RPMI7951 (cell line): Measurements from ENCODE around the gene BAG2. TPM values are rescaled to one million over a fixed set of nuclear protein-coding genes. Genes with fewer than 3 reads are reported as not detected.

ENCODE experiments used
- DNase-seq: peaks from one replicate; pipeline ENCODE4 v3.0.0-alpha.2; 2012; ENCODE audit warnings: low read depth
- total RNA-seq: library from RNA; depleted of rRNA; stranded (reverse); fragments of >200 nt; shearing (Covaris generic); gene quantifications from 2 replicates; pipeline ENCODE4 v1.2.3, GENCODE V29; 2014; rRNA removed

Gene BAG2
- 14.8 and 18.3 TPM in 2 replicates for total RNA-seq

- DNase-seq, result peak; percentile 88
These were observed at the start of gene BAG2 for GRCh38 chr6:57172136-57173055. Gene BAG2 (plus strand): TSS chr6:57172326. CDS start chr6:57172698, 372 bp downstream.

GRCh38 chr6:57123111-57123510, 49.0 kb upstream of the BAG2 start:
- DNase-seq, result no peak

- no peak for DNase-seq
These were observed 44.4 kb upstream of the BAG2 start for GRCh38 chr6:57127763-57128162.

GRCh38 chr6:57130661-57131177, 41.4 kb upstream of the BAG2 start:
- DNase-seq, result no peak

- no peak for DNase-seq
These were observed 37.2 kb upstream of the BAG2 start for GRCh38 chr6:57134954-57135353.

GRCh38 chr6:57135885-57136284, 36.2 kb upstream of the BAG2 start:
- DNase-seq, result no peak

GRCh38 chr6:57137350-57137749, 34.8 kb upstream of the BAG2 start:
- no peak for DNase-seq

GRCh38 chr6:57138026-57138425, 34.1 kb upstream of the BAG2 start:
- no peak for DNase-seq

GRCh38 chr6:57141451-57142177, 30.5 kb upstream of the BAG2 start:
- no peak for DNase-seq

- DNase-seq, result no peak
These were observed 30.0 kb upstream of the BAG2 start for GRCh38 chr6:57142178-57142525.

GRCh38 chr6:57143690-57144089, 28.4 kb upstream of the BAG2 start:
- no peak for DNase-seq

- no peak for DNase-seq
These were observed 24.7 kb upstream of the BAG2 start for GRCh38 chr6:57147401-57147800.

GRCh38 chr6:57147955-57148858, 23.9 kb upstream of the BAG2 start:
- DNase-seq, result no peak

- DNase-seq, result peak; percentile 32
These were observed 13.5 kb upstream of the BAG2 start for GRCh38 chr6:57158658-57159057.

GRCh38 chr6:57159127-57159526, 13.0 kb upstream of the BAG2 start:
- no peak for DNase-seq

- DNase-seq, result no peak
These were observed 10.1 kb upstream of the BAG2 start for GRCh38 chr6:57162028-57162427.

- DNase-seq, result no peak
These were observed 9.6 kb upstream of the BAG2 start for GRCh38 chr6:57162516-57162915.

- peak; percentile 17 for DNase-seq
These were observed 8.2 kb upstream of the BAG2 start for GRCh38 chr6:57163956-57164355.

- no peak for DNase-seq
These were observed 7.0 kb upstream of the BAG2 start for GRCh38 chr6:57165080-57165479.

- DNase-seq, result peak; percentile 37
These were observed 1.1 kb downstream of the BAG2 start for GRCh38 chr6:57173056-57173885.
